Activated CD8-positive, alpha-beta T cell treated with anti-CD3 and anti-CD28 coated beads for 36 hours (primary cell): ENCODE data around the gene TOM1L1. TPM values are rescaled to one million over a fixed set of nuclear protein-coding genes. Genes with fewer than 3 reads are reported as not detected.

ENCODE experiments used
- ATAC-seq: fragments of 200-7000 bp; cut with Tn5 transposase; one replicate; pipeline ENCODE4 v1.10.0; 2021; ENCODE audit warnings: mild to moderate bottlenecking, moderate library complexity
- CTCF ChIA-PET: fragments of 350-600 bp; sonication (Branson Sonifier 250); formaldehyde crosslinking; loops from one replicate; lab custom pipeline; 2021; ENCODE audit warnings: antibody characterized with exemption; lab: Charles Lee
- POLR2A ChIA-PET: fragments of 350-600 bp; sonication (Branson Sonifier 250); formaldehyde crosslinking; loops from one replicate; lab custom pipeline; 2021; ENCODE audit warnings: antibody characterized with exemption; lab: Charles Lee
- DNase-seq: peaks from one replicate; pipeline ENCODE4 v3.0.0-alpha.2; 2020
- H3K27ac Mint-ChIP-seq: one replicate; pipeline ENCODE4 v1.8.0; 2021; ENCODE audit warnings: mild to moderate bottlenecking, mixed read lengths
- H3K27me3 Mint-ChIP-seq: one replicate; pipeline ENCODE4 v1.8.0; 2021; ENCODE audit warnings: mixed read lengths
- H3K36me3 Mint-ChIP-seq: one replicate; pipeline ENCODE4 v1.8.0; 2021; ENCODE audit warnings: low read depth, mixed read lengths
- H3K4me1 Mint-ChIP-seq: one replicate; pipeline ENCODE4 v1.8.0; 2021; ENCODE audit warnings: low read depth, mixed read lengths
- H3K4me3 Mint-ChIP-seq: one replicate; pipeline ENCODE4 v1.8.0; 2021; ENCODE audit warnings: mild to moderate bottlenecking, moderate library complexity, mixed read lengths
- H3K9me3 Mint-ChIP-seq: one replicate; pipeline ENCODE4 v1.8.0; 2021; ENCODE audit warnings: mixed read lengths
- intact Hi-C: fragments of 100-400 bp; cut with micrococcal nuclease; formaldehyde crosslinking; loops from one replicate; pipeline ENCODE4 v1.10.0; 2022
- total RNA-seq, 2 experiments: library from RNA; stranded (reverse); gene quantifications; one replicate each; pipeline ENCODE4 v1.2.3, GENCODE V29; 2021
- TF ChIP-seq, protein P1 (sequence below): fragments of 200-600 bp; IDR thresholded peaks from one replicate; pipeline ENCODE4 v1.8.0; 2022; ENCODE audit warnings: antibody characterized with exemption, mild to moderate bottlenecking

The TOM1L1 gene
- total RNA-seq, 2 experiments from 2014 or later: not detected

DNA sequence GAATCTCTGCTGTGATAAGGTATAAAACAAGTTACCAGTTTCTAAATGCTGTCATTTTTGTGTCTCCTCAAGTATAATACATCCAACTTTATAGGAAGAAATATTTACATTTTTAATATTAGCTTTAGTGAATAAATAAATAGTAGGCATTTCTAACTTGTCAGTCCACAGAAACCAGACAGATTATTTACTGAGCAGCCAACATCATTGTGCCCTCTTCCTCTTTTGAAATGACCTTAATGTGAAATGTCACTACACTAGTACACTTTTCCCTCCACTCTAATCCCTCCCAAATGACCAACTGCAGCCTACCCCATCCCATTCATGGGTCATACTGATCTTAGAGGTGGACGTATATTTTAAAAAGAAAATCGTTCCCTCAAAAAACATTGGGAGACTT is 77.1 kb downstream of the TOM1L1 start:
- CTCF ChIA-PET: interaction anchor here (1.1 kb wide), 1 partner anchor 19 kb away, joined by 3 read pairs; no protein-coding TSS in a partner anchor
- intact Hi-C loops: no loop called here
- H3K4me1 Mint-ChIP-seq: peaks cover 6% of the 10 kb centered on the region
- H3K36me3 Mint-ChIP-seq: peaks cover 7% of the 10 kb centered on the region
- DNase-seq (no peak), ATAC-seq (no peak)
- no peak overlapping the region for H3K4me3 Mint-ChIP-seq
- H3K9me3 Mint-ChIP-seq: no peaks in the 10 kb centered on the region
- no peaks in the 10 kb centered on the region for H3K27me3 Mint-ChIP-seq
- POLR2A ChIA-PET: interaction anchor here (1.1 kb wide), 1 partner anchor 9 kb away, joined by 3 read pairs; no protein-coding TSS in a partner anchor
- H3K27ac Mint-ChIP-seq: no peak overlapping the region
- TF ChIP-seq, protein P1, sequence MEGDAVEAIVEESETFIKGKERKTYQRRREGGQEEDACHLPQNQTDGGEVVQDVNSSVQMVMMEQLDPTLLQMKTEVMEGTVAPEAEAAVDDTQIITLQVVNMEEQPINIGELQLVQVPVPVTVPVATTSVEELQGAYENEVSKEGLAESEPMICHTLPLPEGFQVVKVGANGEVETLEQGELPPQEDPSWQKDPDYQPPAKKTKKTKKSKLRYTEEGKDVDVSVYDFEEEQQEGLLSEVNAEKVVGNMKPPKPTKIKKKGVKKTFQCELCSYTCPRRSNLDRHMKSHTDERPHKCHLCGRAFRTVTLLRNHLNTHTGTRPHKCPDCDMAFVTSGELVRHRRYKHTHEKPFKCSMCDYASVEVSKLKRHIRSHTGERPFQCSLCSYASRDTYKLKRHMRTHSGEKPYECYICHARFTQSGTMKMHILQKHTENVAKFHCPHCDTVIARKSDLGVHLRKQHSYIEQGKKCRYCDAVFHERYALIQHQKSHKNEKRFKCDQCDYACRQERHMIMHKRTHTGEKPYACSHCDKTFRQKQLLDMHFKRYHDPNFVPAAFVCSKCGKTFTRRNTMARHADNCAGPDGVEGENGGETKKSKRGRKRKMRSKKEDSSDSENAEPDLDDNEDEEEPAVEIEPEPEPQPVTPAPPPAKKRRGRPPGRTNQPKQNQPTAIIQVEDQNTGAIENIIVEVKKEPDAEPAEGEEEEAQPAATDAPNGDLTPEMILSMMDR: no peak

DNA sequence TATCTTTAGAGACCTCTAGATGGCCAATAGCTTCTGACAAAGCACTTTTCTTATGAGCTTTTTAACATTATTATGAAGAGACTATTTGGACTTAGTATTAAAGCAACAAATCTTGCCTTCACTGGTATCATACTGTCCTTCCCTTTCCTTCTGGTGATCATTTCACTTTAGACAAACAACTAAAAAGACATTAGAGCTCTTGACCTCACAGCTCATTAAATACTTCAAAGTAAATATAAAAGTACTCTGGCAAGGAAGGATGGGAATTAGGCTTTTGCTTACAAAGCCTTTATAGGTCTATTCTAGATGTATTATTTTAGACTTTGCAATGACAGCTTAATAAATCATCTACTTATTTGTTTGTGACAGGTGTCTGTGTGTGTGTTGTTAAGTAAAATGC is 79.0 kb downstream of the TOM1L1 start:
- peaks cover 7% of the 10 kb centered on the region for H3K36me3 Mint-ChIP-seq
- H3K4me3 Mint-ChIP-seq: no peak overlapping the region
- DNase-seq (no peak), ATAC-seq (no peak)
- ChIA-PET POLR2A (no interaction called here), CTCF (interaction anchor here (0.8 to 1.2 kb wide), 3 partner anchors 13 to 35 kb away, joined by 3 to 6 read pairs (median 3); no protein-coding TSS in a partner anchor)
- intact Hi-C loops: no loop called here
- no peaks in the 10 kb centered on the region for H3K9me3 Mint-ChIP-seq
- H3K27ac Mint-ChIP-seq: no peak overlapping the region
- H3K4me1 Mint-ChIP-seq: peaks cover 6% of the 10 kb centered on the region
- TF ChIP-seq, protein P1: no peak
- H3K27me3 Mint-ChIP-seq: no peaks in the 10 kb centered on the region

DNA sequence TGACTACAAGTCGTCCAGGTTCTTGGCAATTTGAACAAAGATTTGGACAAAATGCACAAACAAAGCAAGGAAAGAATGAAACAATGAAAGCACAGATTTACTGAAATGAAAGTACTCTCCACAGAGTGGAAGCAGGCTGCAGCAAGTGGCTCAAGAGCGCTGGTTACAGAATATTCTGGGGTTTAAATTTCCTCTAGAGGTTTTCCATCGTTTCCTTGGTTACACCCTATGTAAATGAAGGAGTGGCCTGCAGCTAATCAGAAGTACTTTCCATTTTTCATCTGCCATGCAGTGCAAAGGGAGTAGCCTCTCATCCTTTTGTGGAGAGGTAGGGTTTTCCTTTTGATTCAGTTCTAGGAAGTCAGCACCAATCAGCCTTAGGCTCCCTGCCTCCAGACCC is 79.7 kb downstream of the TOM1L1 start:
- Mint-ChIP-seq H3K36me3 (peaks cover 7% of the 10 kb centered on the region), H3K9me3 (no peaks in the 10 kb centered on the region), H3K27me3 (no peaks in the 10 kb centered on the region), H3K4me1 (peaks cover 6% of the 10 kb centered on the region), H3K27ac (no peak overlapping the region), H3K4me3 (no peak overlapping the region)
- no peak for ATAC-seq
- ChIA-PET POLR2A (no interaction called here), CTCF (interaction anchor here (0.9 kb wide), 1 partner anchor 35 kb away, joined by 3 read pairs; no protein-coding TSS in a partner anchor)
- DNase-seq: no peak
- intact Hi-C loops: no loop called here
- TF ChIP-seq, protein P1: no peak

DNA sequence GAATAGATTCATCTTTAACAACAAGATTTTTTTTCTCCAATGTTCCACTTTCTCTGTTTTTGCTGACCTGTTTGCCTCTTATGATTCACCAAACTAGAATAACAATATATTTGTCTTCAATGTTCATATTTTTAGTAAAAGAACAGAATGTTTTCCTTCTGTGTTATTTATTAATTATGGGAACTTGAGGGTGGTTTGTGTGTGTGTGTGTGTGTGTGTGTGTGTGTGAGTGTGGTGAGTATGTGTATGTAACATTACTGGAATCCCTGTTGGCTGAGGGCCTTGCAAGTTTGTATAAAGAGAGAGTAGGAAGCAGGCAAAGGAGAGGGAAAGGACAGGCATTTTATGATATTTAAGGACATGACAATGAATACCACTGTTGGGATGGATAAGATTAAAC is 81.7 kb downstream of the TOM1L1 start:
- ChIA-PET POLR2A (no interaction called here), CTCF (no interaction called here)
- TF ChIP-seq, protein P1: no peak
- Mint-ChIP-seq H3K4me3 (no peak overlapping the region), H3K36me3 (peaks cover 7% of the 10 kb centered on the region), H3K27ac (no peak overlapping the region), H3K9me3 (no peaks in the 10 kb centered on the region), H3K27me3 (no peaks in the 10 kb centered on the region), H3K4me1 (peaks cover 4% of the 10 kb centered on the region)
- no peak for DNase-seq
- ATAC-seq: no peak
- intact Hi-C loops: no loop called here

DNA sequence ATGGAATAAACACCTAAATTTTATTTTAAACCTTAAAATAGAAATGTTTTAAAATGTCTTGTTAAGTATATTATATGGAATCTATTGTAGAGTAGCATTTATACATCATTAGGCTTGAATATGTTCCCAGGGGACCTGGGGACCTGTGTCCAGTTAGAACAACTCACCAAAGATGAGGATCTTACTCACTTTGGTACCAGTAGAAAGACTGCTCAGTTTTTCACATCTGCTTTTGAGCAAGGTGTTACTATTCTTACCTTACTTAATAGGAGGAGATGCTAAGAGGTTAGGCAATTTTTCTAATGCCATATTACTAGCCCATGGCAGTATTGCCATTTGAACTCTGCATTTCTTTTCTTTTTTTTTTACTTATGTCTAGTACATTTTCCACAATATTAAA is 82.6 kb downstream of the TOM1L1 start:
- H3K27me3 Mint-ChIP-seq: no peaks in the 10 kb centered on the region
- no peak for DNase-seq
- TF ChIP-seq, protein P1: no peak
- POLR2A ChIA-PET: no interaction called here
- H3K4me3 Mint-ChIP-seq: no peak overlapping the region
- intact Hi-C loops: no loop called here
- peaks cover 7% of the 10 kb centered on the region for H3K36me3 Mint-ChIP-seq
- H3K9me3 Mint-ChIP-seq: no peaks in the 10 kb centered on the region
- CTCF ChIA-PET: no interaction called here
- ATAC-seq: no peak
- no peak overlapping the region for H3K27ac Mint-ChIP-seq
- H3K4me1 Mint-ChIP-seq: peaks cover 4% of the 10 kb centered on the region
